HepG2 (cell line): ENCODE measurements around the gene MIGA2. TPM values are rescaled to one million over a fixed set of nuclear protein-coding genes. Genes with fewer than 3 reads are reported as not detected.

ENCODE experiments used
- ADNP ChIP-seq: sonication (generic); formaldehyde crosslinking; IDR thresholded peaks from 2 replicates; pipeline ENCODE4 v1.4.0; 2020; ENCODE audit warnings: missing genetic modification reagents
- CAMTA2 ChIP-seq: sonication (generic); formaldehyde crosslinking; IDR thresholded peaks from 2 replicates; pipeline ENCODE4 v1.4.0; 2020; ENCODE audit warnings: mild to moderate bottlenecking, missing genetic modification reagents, borderline replicate concordance
- CCDC6 ChIP-seq: sonication (generic); formaldehyde crosslinking; IDR thresholded peaks from 2 replicates; pipeline ENCODE4 v1.8.1; 2022; ENCODE audit warnings: mild to moderate bottlenecking, missing genetic modification reagents, moderate library complexity
- JDP2 ChIP-seq: sonication (generic); formaldehyde crosslinking; IDR thresholded peaks from 2 replicates; pipeline ENCODE4 v1.8.1; 2022; ENCODE audit warnings: missing genetic modification reagents, borderline replicate concordance
- KAT2B ChIP-seq: fragments of 150-350 bp; IDR thresholded peaks from 2 replicates; pipeline ENCODE4 v1.6.1; 2014; ENCODE audit warnings: low read depth, low read length, borderline replicate concordance
- LCORL ChIP-seq, 2 experiments: fragments of 450-650 bp in 1 of 2; sonication (generic) in 1 of 2; formaldehyde crosslinking in 1 of 2; IDR thresholded peaks; 2 replicates each; pipeline versions ENCODE4 v1.5.0 to v1.6.1; 2017 to 2020; ENCODE audit warnings: antibody characterized with exemption in 1 of 2, missing genetic modification reagents in 1 of 2
- MBNL3 ChIP-seq: fragments of 250-450 bp; sonication (Bioruptor Pico); conservative IDR thresholded peaks from 2 replicates; pipeline ENCODE4 v1.8.0; 2022; ENCODE audit warnings: mild to moderate bottlenecking, inconsistent platforms
- MEIS2 ChIP-seq: sonication (generic); formaldehyde crosslinking; IDR thresholded peaks from 2 replicates; pipeline ENCODE4 v1.9.0; 2021; ENCODE audit warnings: mild to moderate bottlenecking, missing genetic modification reagents
- MIER3 ChIP-seq: IDR thresholded peaks from 2 replicates; pipeline ENCODE4 v1.6.1; 2016; ENCODE audit warnings: missing compliant biosample characterization, borderline replicate concordance
- MXD1 ChIP-seq: sonication (generic); formaldehyde crosslinking; IDR thresholded peaks from 2 replicates; pipeline ENCODE4 v1.4.0; 2020; ENCODE audit warnings: mild to moderate bottlenecking, missing genetic modification reagents
- PHF21A ChIP-seq: sonication (generic); formaldehyde crosslinking; IDR thresholded peaks from 2 replicates; pipeline ENCODE4 v1.5.0; 2020; ENCODE audit warnings: mild to moderate bottlenecking, missing genetic modification reagents
- PHF8 ChIP-seq: sonication (generic); formaldehyde crosslinking; IDR thresholded peaks from 2 replicates; pipeline ENCODE4 v1.5.0; 2020; ENCODE audit warnings: missing genetic modification reagents
- TBX2 ChIP-seq: sonication (generic); formaldehyde crosslinking; IDR thresholded peaks from 2 replicates; pipeline ENCODE4 v1.5.0; 2020; ENCODE audit warnings: missing genetic modification reagents, mild to moderate bottlenecking, borderline replicate concordance
- ZNF264 ChIP-seq: sonication (generic); formaldehyde crosslinking; IDR thresholded peaks from 2 replicates; pipeline ENCODE4 v1.4.0; 2020; ENCODE audit warnings: missing genetic modification reagents
- ZNF317 ChIP-seq: sonication (generic); formaldehyde crosslinking; IDR thresholded peaks from 2 replicates; pipeline ENCODE4 v1.5.0; 2020; ENCODE audit warnings: mild to moderate bottlenecking, missing genetic modification reagents
- ZNF549 ChIP-seq: sonication (generic); formaldehyde crosslinking; IDR thresholded peaks from 2 replicates; pipeline ENCODE4 v1.5.0; 2020; ENCODE audit warnings: missing genetic modification reagents
- ZNF615 ChIP-seq: sonication (generic); formaldehyde crosslinking; IDR thresholded peaks from 2 replicates; pipeline ENCODE4 v1.5.0; 2020; ENCODE audit warnings: mild to moderate bottlenecking, missing genetic modification reagents, borderline replicate concordance
- ZNF724P ChIP-seq: sonication (generic); formaldehyde crosslinking; IDR thresholded peaks from 2 replicates; pipeline ENCODE4 v1.8.0; 2022; ENCODE audit warnings: missing genetic modification reagents, borderline replicate concordance
- ZNF777 ChIP-seq: sonication (generic); formaldehyde crosslinking; IDR thresholded peaks from 2 replicates; pipeline ENCODE4 v1.4.0; 2020; ENCODE audit warnings: missing genetic modification reagents
- ZNF788 ChIP-seq: sonication (generic); formaldehyde crosslinking; IDR thresholded peaks from 2 replicates; pipeline ENCODE4 v1.5.0; 2020; ENCODE audit warnings: mild to moderate bottlenecking, missing genetic modification reagents, borderline replicate concordance
- polyA plus RNA-seq, 8 experiments: library from polyadenylated mRNA; depleted of rRNA in 3 of 8; stranded (reverse) in 7 of 8; unstranded in 1 of 8; fragments of >200 nt; fragmentation: Illumina TruSeq in 4 of 8; extraction: Trizol in 4 of 8; gene quantifications; 2 replicates each; pipeline versions ENCODE4 v1.2.1 to v1.2.3, GENCODE V29; 2011 to 2016; ENCODE audit warnings: low read depth in 4 of 8, missing spikeins in 1 of 8, mixed read lengths in 1 of 8; ENCODE audit not compliant: insufficient read depth in 1 of 8
- total RNA-seq, 5 experiments: library from RNA; depleted of rRNA; stranded (reverse); fragments of >200 nt; fragmentation: Illumina TruSeq; extraction: Trizol; gene quantifications; 2 replicates each; pipeline ENCODE4 v1.2.3, GENCODE V29; 2016; ENCODE audit warnings: low read depth in 1 of 5
- TF ChIP-seq, protein P1 (sequence below): sonication (generic); formaldehyde crosslinking; IDR thresholded peaks from 2 replicates; pipeline ENCODE4 v1.9.0; 2022; ENCODE audit warnings: low read depth, missing genetic modification reagents
- TF ChIP-seq, protein P2 (sequence below): sonication (generic); formaldehyde crosslinking; IDR thresholded peaks from 2 replicates; pipeline ENCODE4 v1.5.0; 2020; ENCODE audit warnings: mild to moderate bottlenecking, missing genetic modification reagents, borderline replicate concordance
- TF ChIP-seq, protein P3 (sequence below): sonication (generic); formaldehyde crosslinking; IDR thresholded peaks from 2 replicates; pipeline ENCODE4 v1.5.0; 2020; ENCODE audit warnings: mild to moderate bottlenecking, missing genetic modification reagents, moderate library complexity

The MIGA2 gene
- total and polyA plus RNA-seq, 2 of the 13 experiments (the other 11 are each of a cell fraction or from before 2014, with no cell fraction given), result 10.8 to 17.1 TPM

DNA sequence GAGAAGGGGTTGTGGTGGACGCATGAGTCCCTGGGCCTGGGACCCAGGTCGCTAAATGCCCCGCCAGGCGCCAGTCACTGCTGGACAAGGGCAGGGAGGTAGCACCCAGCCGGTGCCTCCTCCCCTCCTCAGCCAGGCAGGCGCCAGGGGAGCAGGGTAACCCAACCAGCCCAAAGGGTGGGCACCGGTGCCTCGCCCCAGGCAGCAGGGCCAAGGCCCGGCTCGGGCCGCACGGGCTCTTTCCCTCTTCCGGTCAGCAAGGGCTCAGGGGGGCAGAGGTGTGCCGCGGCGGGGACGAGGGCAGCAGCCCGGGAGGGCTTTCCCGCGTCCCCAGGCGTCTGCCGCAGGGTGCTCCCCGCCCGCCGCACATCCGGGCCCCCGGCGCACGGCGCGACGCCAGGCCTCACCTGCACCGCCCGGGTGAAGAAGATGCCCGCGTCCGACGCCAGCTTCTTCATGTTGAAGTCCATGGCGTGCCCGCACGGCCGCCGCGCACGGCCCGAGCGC is 8.7 kb upstream of the MIGA2 start (continued):
- TF ChIP-seq ZNF777 (peak; percentile 59; the same call in 1 of the 2 replicates), JDP2 (CRISPR knock-in tag) (no peak), CAMTA2 (no peak), CCDC6 (CRISPR knock-in tag) (0 out of 2 replicates have a peak, but pooled peaks have one; percentile 67), ADNP (peak; percentile 88; the same call in 1 of the 2 replicates), MBNL3 (CRISPR knock-in tag) (no peak), TBX2 (CRISPR knock-in tag) (peak; percentile 57; the same call in 1 of the 2 replicates), ZNF724P (CRISPR knock-in tag) (no peak), ZNF615 (CRISPR knock-in tag) (no peak), PHF21A (CRISPR knock-in tag) (no peak), MIER3 (CRISPR knock-in tag) (no peak), ZNF549 (CRISPR knock-in tag) (no peak), KAT2B (no peak), PHF8 (0 out of 2 replicates have a peak, but pooled peaks have one; percentile 26), ZNF317 (CRISPR knock-in tag) (no peak), ZNF788 (CRISPR knock-in tag) (no peak), ZNF264 (CRISPR knock-in tag) (no peak), LCORL (IDR thresholded peaks at IDR 0.05) (no peak), LCORL (CRISPR knock-in tag; IDR thresholded peaks at IDR 0.05) (no peak), MEIS2 (CRISPR knock-in tag) (0 out of 2 replicates have a peak, but pooled peaks have one; percentile 66), MXD1 (peak; percentile 38; the same call in 1 of the 2 replicates)
- TF ChIP-seq, protein P1, sequence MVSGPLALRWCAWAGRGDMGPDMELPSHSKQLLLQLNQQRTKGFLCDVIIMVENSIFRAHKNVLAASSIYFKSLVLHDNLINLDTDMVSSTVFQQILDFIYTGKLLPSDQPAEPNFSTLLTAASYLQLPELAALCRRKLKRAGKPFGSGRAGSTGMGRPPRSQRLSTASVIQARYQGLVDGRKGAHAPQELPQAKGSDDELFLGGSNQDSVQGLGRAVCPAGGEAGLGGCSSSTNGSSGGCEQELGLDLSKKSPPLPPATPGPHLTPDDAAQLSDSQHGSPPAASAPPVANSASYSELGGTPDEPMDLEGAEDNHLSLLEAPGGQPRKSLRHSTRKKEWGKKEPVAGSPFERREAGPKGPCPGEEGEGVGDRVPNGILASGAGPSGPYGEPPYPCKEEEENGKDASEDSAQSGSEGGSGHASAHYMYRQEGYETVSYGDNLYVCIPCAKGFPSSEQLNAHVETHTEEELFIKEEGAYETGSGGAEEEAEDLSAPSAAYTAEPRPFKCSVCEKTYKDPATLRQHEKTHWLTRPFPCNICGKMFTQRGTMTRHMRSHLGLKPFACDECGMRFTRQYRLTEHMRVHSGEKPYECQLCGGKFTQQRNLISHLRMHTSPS, result peak; percentile 69
- TF ChIP-seq, protein P2, sequence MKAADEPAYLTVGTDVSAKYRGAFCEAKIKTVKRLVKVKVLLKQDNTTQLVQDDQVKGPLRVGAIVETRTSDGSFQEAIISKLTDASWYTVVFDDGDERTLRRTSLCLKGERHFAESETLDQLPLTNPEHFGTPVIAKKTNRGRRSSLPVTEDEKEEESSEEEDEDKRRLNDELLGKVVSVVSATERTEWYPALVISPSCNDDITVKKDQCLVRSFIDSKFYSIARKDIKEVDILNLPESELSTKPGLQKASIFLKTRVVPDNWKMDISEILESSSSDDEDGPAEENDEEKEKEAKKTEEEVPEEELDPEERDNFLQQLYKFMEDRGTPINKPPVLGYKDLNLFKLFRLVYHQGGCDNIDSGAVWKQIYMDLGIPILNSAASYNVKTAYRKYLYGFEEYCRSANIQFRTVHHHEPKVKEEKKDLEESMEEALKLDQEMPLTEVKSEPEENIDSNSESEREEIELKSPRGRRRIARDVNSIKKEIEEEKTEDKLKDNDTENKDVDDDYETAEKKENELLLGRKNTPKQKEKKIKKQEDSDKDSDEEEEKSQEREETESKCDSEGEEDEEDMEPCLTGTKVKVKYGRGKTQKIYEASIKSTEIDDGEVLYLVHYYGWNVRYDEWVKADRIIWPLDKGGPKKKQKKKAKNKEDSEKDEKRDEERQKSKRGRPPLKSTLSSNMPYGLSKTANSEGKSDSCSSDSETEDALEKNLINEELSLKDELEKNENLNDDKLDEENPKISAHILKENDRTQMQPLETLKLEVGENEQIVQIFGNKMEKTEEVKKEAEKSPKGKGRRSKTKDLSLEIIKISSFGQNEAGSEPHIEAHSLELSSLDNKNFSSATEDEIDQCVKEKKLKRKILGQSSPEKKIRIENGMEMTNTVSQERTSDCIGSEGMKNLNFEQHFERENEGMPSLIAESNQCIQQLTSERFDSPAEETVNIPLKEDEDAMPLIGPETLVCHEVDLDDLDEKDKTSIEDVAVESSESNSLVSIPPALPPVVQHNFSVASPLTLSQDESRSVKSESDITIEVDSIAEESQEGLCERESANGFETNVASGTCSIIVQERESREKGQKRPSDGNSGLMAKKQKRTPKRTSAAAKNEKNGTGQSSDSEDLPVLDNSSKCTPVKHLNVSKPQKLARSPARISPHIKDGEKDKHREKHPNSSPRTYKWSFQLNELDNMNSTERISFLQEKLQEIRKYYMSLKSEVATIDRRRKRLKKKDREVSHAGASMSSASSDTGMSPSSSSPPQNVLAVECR (CRISPR knock-in tag), result peak; percentile 36; the same call in 1 of the 2 replicates
- TF ChIP-seq, protein P3, sequence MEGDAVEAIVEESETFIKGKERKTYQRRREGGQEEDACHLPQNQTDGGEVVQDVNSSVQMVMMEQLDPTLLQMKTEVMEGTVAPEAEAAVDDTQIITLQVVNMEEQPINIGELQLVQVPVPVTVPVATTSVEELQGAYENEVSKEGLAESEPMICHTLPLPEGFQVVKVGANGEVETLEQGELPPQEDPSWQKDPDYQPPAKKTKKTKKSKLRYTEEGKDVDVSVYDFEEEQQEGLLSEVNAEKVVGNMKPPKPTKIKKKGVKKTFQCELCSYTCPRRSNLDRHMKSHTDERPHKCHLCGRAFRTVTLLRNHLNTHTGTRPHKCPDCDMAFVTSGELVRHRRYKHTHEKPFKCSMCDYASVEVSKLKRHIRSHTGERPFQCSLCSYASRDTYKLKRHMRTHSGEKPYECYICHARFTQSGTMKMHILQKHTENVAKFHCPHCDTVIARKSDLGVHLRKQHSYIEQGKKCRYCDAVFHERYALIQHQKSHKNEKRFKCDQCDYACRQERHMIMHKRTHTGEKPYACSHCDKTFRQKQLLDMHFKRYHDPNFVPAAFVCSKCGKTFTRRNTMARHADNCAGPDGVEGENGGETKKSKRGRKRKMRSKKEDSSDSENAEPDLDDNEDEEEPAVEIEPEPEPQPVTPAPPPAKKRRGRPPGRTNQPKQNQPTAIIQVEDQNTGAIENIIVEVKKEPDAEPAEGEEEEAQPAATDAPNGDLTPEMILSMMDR (CRISPR knock-in tag), result 0 out of 2 replicates have a peak, but pooled peaks have one; percentile 21
